Measurements from ENCODE around the gene CHMP4B.

DNA sequence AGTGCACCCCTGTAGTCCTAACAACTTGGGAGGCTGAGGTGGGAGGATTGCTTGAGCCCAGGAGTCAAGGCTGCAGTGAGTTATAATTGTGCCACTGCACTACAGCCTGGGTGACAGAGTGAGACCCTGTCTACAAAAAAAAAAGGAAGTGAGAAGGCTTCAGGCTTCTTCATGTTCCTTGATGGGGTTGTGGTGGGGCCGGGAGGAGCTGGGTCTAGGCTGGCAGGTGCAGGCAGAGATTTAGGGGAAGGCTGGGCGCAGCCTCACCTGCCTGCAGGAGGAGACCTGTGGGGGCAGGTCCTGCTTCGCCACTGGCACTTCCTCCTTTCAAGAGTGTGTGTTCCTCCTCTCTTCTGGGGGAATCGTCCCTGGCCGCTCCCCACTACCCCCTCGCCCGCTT lies 63.9 kb downstream of the CHMP4B start:
- TF ChIP-seq, protein P1, sequence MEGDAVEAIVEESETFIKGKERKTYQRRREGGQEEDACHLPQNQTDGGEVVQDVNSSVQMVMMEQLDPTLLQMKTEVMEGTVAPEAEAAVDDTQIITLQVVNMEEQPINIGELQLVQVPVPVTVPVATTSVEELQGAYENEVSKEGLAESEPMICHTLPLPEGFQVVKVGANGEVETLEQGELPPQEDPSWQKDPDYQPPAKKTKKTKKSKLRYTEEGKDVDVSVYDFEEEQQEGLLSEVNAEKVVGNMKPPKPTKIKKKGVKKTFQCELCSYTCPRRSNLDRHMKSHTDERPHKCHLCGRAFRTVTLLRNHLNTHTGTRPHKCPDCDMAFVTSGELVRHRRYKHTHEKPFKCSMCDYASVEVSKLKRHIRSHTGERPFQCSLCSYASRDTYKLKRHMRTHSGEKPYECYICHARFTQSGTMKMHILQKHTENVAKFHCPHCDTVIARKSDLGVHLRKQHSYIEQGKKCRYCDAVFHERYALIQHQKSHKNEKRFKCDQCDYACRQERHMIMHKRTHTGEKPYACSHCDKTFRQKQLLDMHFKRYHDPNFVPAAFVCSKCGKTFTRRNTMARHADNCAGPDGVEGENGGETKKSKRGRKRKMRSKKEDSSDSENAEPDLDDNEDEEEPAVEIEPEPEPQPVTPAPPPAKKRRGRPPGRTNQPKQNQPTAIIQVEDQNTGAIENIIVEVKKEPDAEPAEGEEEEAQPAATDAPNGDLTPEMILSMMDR (IDR thresholded peaks at IDR 0.05): no peak
- TF ChIP-seq ZFX (IDR thresholded peaks at IDR 0.05; ENCODE audit: borderline replicate concordance): no peak
